ENCODE results near the gene ZNF592.

Gene ZNF592

DNA sequence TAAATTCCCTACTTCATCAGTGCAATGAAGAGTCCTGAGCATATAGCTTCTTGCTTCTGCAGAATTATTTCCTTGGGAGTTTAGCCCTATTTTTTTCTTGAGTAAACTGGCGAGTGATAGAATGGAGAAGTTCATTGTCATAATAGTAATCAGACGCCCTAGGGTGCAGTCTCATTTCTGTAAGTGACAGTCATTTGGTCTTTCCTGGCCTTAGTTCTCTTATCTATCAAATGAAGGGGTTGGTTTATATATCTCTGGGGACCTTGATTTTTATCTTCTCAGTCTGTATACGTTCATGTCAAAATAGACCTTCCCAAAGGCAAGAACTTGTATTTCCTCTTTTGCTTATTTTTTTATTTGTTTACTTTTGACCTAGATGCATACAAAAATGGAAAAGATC is 58.8 kb downstream of the ZNF592 start:
- ChIA-PET CTCF (interaction anchor here (1.1 to 1.2 kb wide), 2 partner anchors 39 to 219 kb away, joined by 3 read pairs; no protein-coding TSS in a partner anchor), POLR2A (no interaction called here)
- no peak for DNase-seq (ENCODE audit: extremely low spot score)
- TF ChIP-seq, protein P1, sequence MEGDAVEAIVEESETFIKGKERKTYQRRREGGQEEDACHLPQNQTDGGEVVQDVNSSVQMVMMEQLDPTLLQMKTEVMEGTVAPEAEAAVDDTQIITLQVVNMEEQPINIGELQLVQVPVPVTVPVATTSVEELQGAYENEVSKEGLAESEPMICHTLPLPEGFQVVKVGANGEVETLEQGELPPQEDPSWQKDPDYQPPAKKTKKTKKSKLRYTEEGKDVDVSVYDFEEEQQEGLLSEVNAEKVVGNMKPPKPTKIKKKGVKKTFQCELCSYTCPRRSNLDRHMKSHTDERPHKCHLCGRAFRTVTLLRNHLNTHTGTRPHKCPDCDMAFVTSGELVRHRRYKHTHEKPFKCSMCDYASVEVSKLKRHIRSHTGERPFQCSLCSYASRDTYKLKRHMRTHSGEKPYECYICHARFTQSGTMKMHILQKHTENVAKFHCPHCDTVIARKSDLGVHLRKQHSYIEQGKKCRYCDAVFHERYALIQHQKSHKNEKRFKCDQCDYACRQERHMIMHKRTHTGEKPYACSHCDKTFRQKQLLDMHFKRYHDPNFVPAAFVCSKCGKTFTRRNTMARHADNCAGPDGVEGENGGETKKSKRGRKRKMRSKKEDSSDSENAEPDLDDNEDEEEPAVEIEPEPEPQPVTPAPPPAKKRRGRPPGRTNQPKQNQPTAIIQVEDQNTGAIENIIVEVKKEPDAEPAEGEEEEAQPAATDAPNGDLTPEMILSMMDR (IDR thresholded peaks at IDR 0.05; ENCODE audit: control extremely low read depth, extremely low read depth, low read depth, missing control alignments): no peak

DNA sequence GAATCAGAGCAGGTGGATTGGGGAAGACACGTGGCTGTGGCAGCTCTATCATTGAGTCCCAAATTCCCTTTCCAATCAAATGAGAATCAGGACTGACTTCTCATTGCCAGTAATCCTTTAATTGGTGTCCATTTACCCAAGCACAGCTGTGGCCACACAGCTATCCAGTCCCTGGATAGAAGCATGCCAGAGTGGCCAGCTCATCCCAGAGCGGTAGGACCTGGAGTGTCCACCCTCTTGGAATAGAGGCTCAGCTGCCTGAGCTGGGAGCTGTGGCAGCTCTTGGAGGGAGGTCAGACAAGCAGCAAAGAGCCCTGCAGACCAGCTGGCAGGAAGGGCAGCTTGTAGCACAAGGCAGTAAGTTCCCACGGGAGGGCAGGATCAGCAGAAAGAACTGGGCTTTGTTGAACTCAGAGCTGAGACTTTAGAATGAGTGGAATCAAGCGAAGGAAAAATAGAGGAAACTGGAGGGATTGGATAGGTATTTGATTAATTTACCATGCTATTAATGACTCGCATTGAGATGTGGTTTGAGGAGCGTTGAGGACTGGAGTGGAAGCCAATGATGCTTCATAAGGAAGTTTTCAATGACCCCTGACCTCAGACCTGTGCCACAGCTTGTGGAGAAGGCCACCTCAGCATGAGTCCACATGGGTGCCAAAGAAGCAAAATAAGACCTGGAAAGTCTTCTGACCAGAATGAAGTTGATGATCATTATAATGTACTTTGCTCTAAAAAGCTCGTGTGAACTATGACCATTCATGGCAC is 61.9 kb downstream of the ZNF592 start:
- ChIA-PET POLR2A (no interaction called here), CTCF (interaction anchor here (1.2 to 2.3 kb wide), 4 partner anchors 12 to 239 kb away, joined by 3 to 11 read pairs (median 4); no protein-coding TSS in a partner anchor)
- TF ChIP-seq, protein P1 (IDR thresholded peaks at IDR 0.05; ENCODE audit: control extremely low read depth, extremely low read depth, low read depth, missing control alignments): no peak
- no peak for DNase-seq (ENCODE audit: extremely low spot score)

DNA sequence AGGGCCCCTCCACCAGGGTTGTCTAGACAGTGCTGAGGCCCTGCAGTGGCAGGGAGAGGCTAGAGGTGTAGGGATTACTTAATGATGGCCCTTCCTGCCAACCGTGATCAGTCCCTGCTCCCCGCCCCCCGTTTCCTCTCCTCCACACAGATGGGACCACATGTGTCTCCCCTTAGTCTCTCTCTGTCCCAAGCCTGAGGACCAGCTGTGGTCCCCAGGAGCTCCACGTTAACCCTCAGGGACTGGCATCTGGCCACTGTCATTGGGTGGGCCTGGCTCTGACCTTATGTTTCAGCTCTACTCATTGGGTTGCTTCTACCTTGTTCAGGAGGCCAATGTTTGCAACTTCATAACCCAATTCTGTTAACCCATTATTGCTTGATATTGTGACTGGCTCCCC is 62.8 kb downstream of the ZNF592 start:
- POLR2A ChIA-PET: no interaction called here
- TF ChIP-seq, protein P1 (IDR thresholded peaks at IDR 0.05; ENCODE audit: control extremely low read depth, extremely low read depth, low read depth, missing control alignments): no peak
- DNase-seq (ENCODE audit: extremely low spot score): no peak
- CTCF ChIA-PET: interaction anchor here (1.2 to 2.3 kb wide), 5 partner anchors 11 to 240 kb away, joined by 3 to 11 read pairs (median 4); no protein-coding TSS in a partner anchor

DNA sequence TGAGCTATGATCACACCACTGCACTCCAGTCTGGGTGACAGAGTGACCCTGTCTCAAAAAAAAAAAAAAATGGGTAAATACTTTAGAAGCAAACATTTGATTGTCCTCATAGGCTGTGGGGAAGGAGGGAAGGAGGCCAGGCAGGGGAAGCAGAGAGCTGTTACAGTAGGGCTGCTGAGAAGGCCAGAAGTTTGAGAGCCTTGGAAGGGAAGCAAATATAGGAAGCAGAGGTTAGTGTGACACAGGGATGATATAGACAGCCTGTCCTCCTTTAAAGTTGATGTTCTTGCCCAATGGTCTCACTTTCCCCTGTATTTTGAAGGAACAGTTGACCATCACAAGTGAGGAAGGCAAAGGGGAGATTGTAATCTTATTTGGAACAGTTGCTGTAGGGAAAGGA is 63.4 kb downstream of the ZNF592 start:
- TF ChIP-seq, protein P1 (IDR thresholded peaks at IDR 0.05; ENCODE audit: control extremely low read depth, extremely low read depth, low read depth, missing control alignments): no peak
- POLR2A ChIA-PET: no interaction called here
- DNase-seq (ENCODE audit: extremely low spot score): no peak
- CTCF ChIA-PET: interaction anchor here (1.2 to 1.4 kb wide), 3 partner anchors 10 to 241 kb away, joined by 3 to 4 read pairs (median 3); no protein-coding TSS in a partner anchor

DNA sequence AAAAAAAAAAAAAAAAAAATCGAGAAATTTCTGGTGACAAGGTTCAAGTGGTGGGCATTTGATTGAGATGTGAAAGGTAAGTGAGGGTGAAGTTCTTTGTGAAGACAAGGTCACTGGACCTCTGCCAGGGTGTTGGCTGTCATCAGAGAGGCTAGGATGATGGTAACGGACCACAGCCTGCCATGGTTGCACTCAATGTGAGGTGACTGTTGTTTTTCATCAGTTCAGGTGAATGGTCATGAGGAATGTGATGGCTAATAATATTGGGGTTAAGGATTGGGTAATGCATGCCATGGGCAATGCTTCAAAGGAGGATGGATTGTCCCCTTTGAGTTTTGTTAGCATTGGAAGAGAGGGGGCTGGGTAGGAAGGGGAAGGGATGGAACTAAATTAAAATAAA is 64.5 kb downstream of the ZNF592 start:
- ChIA-PET CTCF (interaction anchor here (1.2 kb wide), 1 partner anchor 9 kb away, joined by 3 read pairs; no protein-coding TSS in a partner anchor), POLR2A (no interaction called here)
- DNase-seq (ENCODE audit: extremely low spot score): no peak
- TF ChIP-seq, protein P1 (IDR thresholded peaks at IDR 0.05; ENCODE audit: control extremely low read depth, extremely low read depth, low read depth, missing control alignments): no peak

DNA sequence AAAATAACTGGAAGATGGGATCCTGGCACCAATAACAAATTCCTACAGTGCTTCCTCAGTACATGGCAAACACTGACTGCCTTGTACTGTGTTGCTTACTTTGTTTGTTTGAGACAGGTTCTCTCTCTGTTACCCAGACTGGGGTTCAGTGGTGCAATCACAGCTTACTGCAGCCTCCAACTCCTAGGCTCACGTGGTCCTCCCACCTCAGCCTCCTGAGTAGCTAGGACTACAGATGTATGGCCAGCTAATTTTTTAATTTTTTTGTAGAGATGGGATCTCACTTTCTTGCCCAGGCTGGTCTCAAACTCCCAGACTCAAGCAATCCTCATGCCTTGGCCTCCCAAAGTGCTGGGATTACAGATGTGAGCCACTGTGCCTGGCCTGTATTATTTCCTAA is 65.0 kb downstream of the ZNF592 start:
- no peak for DNase-seq (ENCODE audit: extremely low spot score)
- TF ChIP-seq, protein P1 (IDR thresholded peaks at IDR 0.05; ENCODE audit: control extremely low read depth, extremely low read depth, low read depth, missing control alignments): no peak
- POLR2A ChIA-PET: no interaction called here
- CTCF ChIA-PET: interaction anchor here (1.0 kb wide), 1 partner anchor 9 kb away, joined by 3 read pairs; no protein-coding TSS in a partner anchor
